Gastroesophageal sphincter (tissue), 4 donors: ENCODE results near the gene ALG10. TPM values are rescaled to one million over a fixed set of nuclear protein-coding genes. Genes with fewer than 3 reads are reported as not detected.
A peak's percentile ranks its signal among the peaks of the same experiment; 100 is the strongest.
"Not testable (repeated sequence)": the region's sequence is repeated elsewhere in the genome, so short reads cannot be mapped to it uniquely, and the experiment has no call there.

ENCODE experiments used
- ATAC-seq: fragments of 150-250 bp; one replicate; pipeline ENCODE4 v1.9.1; 2016; ENCODE audit warnings: mild to moderate bottlenecking, moderate library complexity
- H3K27ac ChIP-seq, 4 donors: fragments of 200-600 bp; sonication (generic) in 3 of 4; 1 replicate in 3 of 4; 2 replicates in 1 of 4; pipeline ENCODE4 v1.5.1; 2016 to 2019
- H3K27me3 ChIP-seq: fragments of 200-600 bp; sonication (generic); one replicate; pipeline ENCODE4 v1.5.1; 2019
- H3K36me3 ChIP-seq, 2 donors: fragments of 200-600 bp; sonication (generic); one replicate each; pipeline ENCODE4 v1.5.1; 2019; ENCODE audit warnings: control low read depth in 1 of 2
- H3K4me1 ChIP-seq, 3 donors: fragments of 200-600 bp; sonication (generic); 1 replicate in 2 of 3; 2 replicates in 1 of 3; pipeline ENCODE4 v1.5.1; 2016 to 2019; ENCODE audit warnings: control low read depth in 2 of 3
- H3K4me3 ChIP-seq, 2 donors: fragments of 200-600 bp; sonication (generic); one replicate each; pipeline ENCODE4 v1.5.1; 2019; ENCODE audit warnings: mild to moderate bottlenecking in 1 of 2, moderate library complexity in 1 of 2
- H3K9me3 ChIP-seq, 3 donors: fragments of 200-600 bp; sonication (generic); one replicate each; pipeline ENCODE4 v1.5.1; 2017 to 2019; ENCODE audit warnings: control low read depth in 2 of 3
- CTCF ChIP-seq, 4 experiments: fragments of 200-600 bp in 2 of 4; fragments of 450-650 bp in 2 of 4; sonication (generic) in 1 of 4; IDR thresholded peaks; one replicate each; pipeline ENCODE4 v1.5.1; 2017 to 2019; ENCODE audit warnings: antibody characterized with exemption in 4 of 4, mild to moderate bottlenecking in 2 of 4, moderate library complexity in 2 of 4
- EP300 ChIP-seq: sonication (generic); formaldehyde crosslinking; IDR thresholded peaks from one replicate; pipeline ENCODE4 v1.6.1; 2017; ENCODE audit warnings: antibody characterized with exemption, mild to moderate bottlenecking
- POLR2A ChIP-seq, 2 donors: fragments of 450-650 bp; IDR thresholded peaks; one replicate each; pipeline ENCODE4 v1.6.1; 2017; ENCODE audit warnings: antibody characterized with exemption in 2 of 2, mild to moderate bottlenecking in 2 of 2, moderate library complexity in 1 of 2
- POLR2AphosphoS5 ChIP-seq: sonication (generic); formaldehyde crosslinking; IDR thresholded peaks from one replicate; pipeline ENCODE4 v1.6.1; 2017; ENCODE audit warnings: antibody characterized with exemption
- WGBS, 2 donors: methylation state at CpG; one replicate each; pipeline ENCODE4 v1.1.5; 2018; ENCODE audit warnings: low coverage in 1 of 2; 5-methylcytosine and 5-hydroxymethylcytosine counted together
- total RNA-seq, 4 donors: library from RNA; depleted of rRNA; stranded (reverse); fragments of >200 nt; gene quantifications; one replicate each; pipeline ENCODE4 v1.1.0, GENCODE V29; 2016

The ALG10 gene
- total RNA-seq, 4 donors from 2014 or later = 3.0 to 6.4 (median 4.3) TPM

- Histone ChIP-seq H3K4me3 (no peak overlapping the region), H3K27ac (no peak overlapping the region), H3K4me1 (no peaks in the 10 kb centered on the region), H3K9me3 (no peaks in the 10 kb centered on the region), H3K27me3 (peaks cover 6% of the 10 kb centered on the region), H3K36me3 (no peaks in the 10 kb centered on the region)
- no peak for ATAC-seq
- WGBS, 2 donors = 70 to 87% methylated on average over 3 to 4 of the region's 4 CpGs
- no peak for TF ChIP-seq EP300
- no peak for TF ChIP-seq POLR2AphosphoS5
- TF ChIP-seq POLR2A (IDR thresholded peaks at IDR 0.05) = no peak
- no peak for TF ChIP-seq CTCF (IDR thresholded peaks at IDR 0.05)
Measured at GRCh38 chr12:33994857-33995808, 27.2 kb upstream of the ALG10 start.

GRCh38 chr12:34008835-34009234 is 13.5 kb upstream of the ALG10 start:
- not testable (repeated sequence) for H3K36me3 ChIP-seq, H3K4me3 ChIP-seq, H3K27me3 ChIP-seq, H3K4me1 ChIP-seq, ATAC-seq, H3K27ac ChIP-seq, H3K9me3 ChIP-seq

GRCh38 chr12:34016361-34016760 is 5.9 kb upstream of the ALG10 start:
- Histone ChIP-seq H3K9me3 (no peaks in the 10 kb centered on the region), H3K36me3 (no peaks in the 10 kb centered on the region), H3K4me1 (peaks cover 0 to 4% (median 0%) of the 10 kb centered on the region in 3 donors), H3K4me3 (no peak overlapping the region), H3K27ac (no peak overlapping the region), H3K27me3 (no peaks in the 10 kb centered on the region)
- TF ChIP-seq CTCF (IDR thresholded peaks at IDR 0.05) = no peak
- no peak for TF ChIP-seq EP300
- no peak for TF ChIP-seq POLR2A (IDR thresholded peaks at IDR 0.05)
- TF ChIP-seq POLR2AphosphoS5 = no peak
- no peak for ATAC-seq
- 60% methylated on average over 1 of the region's 3 CpGs; no CpG with 5 or more reads in 1 of the 2 donors for WGBS, 2 donors

GRCh38 chr12:34021071-34021470 is 1.2 kb upstream of the ALG10 start:
- 100% methylated on average over 1 of the region's 1 CpG for whole genome bisulfite sequencing, 2 donors
- peaks cover 0 to 22% (median 0%) of the 10 kb centered on the region in 3 donors for H3K4me1 ChIP-seq
- TF ChIP-seq EP300 (no peak), CTCF (IDR thresholded peaks at IDR 0.05) (no peak), POLR2AphosphoS5 (no peak), POLR2A (IDR thresholded peaks at IDR 0.05) (no peak)
- H3K27me3 ChIP-seq = no peaks in the 10 kb centered on the region
- H3K4me3 ChIP-seq = no peak overlapping the region
- peaks cover 0 to 4% of the 10 kb centered on the region in 2 donors for H3K36me3 ChIP-seq
- no peak for ATAC-seq
- no peaks in the 10 kb centered on the region for H3K9me3 ChIP-seq
- H3K27ac ChIP-seq = peak overlapping the region in 3 of 4 donors; percentile 71 to 89 (median 76)

- H3K4me1 ChIP-seq = peaks cover 0 to 14% (median 0%) of the 10 kb centered on the region in 3 donors
- H3K9me3 ChIP-seq, H3K27me3 ChIP-seq, ATAC-seq, H3K27ac ChIP-seq, H3K4me3 ChIP-seq: not testable (repeated sequence)
- peaks cover 0 to 13% of the 10 kb centered on the region in 2 donors for H3K36me3 ChIP-seq
- WGBS, 2 donors = 56 to 67% methylated on average over 1 to 2 of the region's 2 CpGs
Measured at GRCh38 chr12:34027661-34028060, 5.4 kb downstream of the ALG10 start.

- no peak overlapping the region for H3K27ac ChIP-seq
- no peak overlapping the region for H3K4me3 ChIP-seq
- H3K27me3 ChIP-seq = no peaks in the 10 kb centered on the region
- 72 to 81% methylated on average over 4 of the region's 4 CpGs for WGBS, 2 donors
- H3K36me3 ChIP-seq = peaks cover 0 to 9% of the 10 kb centered on the region in 2 donors
- H3K4me1 ChIP-seq = no peaks in the 10 kb centered on the region
- no peaks in the 10 kb centered on the region for H3K9me3 ChIP-seq
- no peak for ATAC-seq
- TF ChIP-seq CTCF (IDR thresholded peaks at IDR 0.05) (no peak), POLR2A (IDR thresholded peaks at IDR 0.05) (no peak), POLR2AphosphoS5 (no peak), EP300 (no peak)
Measured at GRCh38 chr12:34030591-34030990, 8.3 kb downstream of the ALG10 start.
